NOMO-1 treated with DMSO at 0.1 percent for 48 hours (cell line): ENCODE measurements around the gene SEZ6L.
A peak's percentile ranks its signal among the peaks of the same experiment; 100 is the strongest.

Experiments used
- DNase-seq: peaks from one replicate; lab custom pipeline; 2025; ENCODE audit not compliant: unreplicated experiment; lab: John Stamatoyannopoulos, UW

Gene SEZ6L

GRCh38 chr22:26327306-26327705 is 158.0 kb downstream of the SEZ6L start:
- no peak for DNase-seq

- DNase-seq = no peak
Measured at GRCh38 chr22:26328221-26328620, 159.0 kb downstream of the SEZ6L start.

GRCh38 chr22:26330971-26331625 is 161.8 kb downstream of the SEZ6L start:
- peak; percentile 29 for DNase-seq

GRCh38 chr22:26333088-26333800 is 164.0 kb downstream of the SEZ6L start:
- no peak for DNase-seq

DNA sequence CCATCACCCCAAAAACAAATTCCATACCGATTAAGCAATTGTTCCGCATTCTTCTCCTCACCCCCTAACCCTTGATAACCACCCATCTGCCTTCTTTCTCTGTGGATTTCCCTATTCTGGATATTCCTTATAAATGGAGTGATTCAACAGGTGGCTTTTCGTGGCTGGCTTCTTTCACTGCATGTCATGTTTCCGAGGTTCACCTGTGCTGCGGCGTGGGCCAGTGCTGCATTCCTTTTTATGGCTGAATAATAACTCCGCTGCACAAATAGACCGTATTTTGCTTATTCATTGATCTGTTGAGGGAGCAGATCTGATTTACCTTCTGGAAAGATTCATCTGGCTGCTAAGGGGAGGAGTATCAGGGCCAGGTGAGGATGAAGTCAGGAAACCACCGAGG is 165.0 kb downstream of the SEZ6L start:
- DNase-seq = no peak

GRCh38 chr22:26336773-26337172 is 167.5 kb downstream of the SEZ6L start:
- DNase-seq = no peak

GRCh38 chr22:26339755-26340154 is 170.5 kb downstream of the SEZ6L start:
- no peak for DNase-seq

- DNase-seq = no peak
Measured at GRCh38 chr22:26342745-26343410, 173.6 kb downstream of the SEZ6L start.

- DNase-seq = no peak
Measured at GRCh38 chr22:26345496-26345895, 176.2 kb downstream of the SEZ6L start.

DNA sequence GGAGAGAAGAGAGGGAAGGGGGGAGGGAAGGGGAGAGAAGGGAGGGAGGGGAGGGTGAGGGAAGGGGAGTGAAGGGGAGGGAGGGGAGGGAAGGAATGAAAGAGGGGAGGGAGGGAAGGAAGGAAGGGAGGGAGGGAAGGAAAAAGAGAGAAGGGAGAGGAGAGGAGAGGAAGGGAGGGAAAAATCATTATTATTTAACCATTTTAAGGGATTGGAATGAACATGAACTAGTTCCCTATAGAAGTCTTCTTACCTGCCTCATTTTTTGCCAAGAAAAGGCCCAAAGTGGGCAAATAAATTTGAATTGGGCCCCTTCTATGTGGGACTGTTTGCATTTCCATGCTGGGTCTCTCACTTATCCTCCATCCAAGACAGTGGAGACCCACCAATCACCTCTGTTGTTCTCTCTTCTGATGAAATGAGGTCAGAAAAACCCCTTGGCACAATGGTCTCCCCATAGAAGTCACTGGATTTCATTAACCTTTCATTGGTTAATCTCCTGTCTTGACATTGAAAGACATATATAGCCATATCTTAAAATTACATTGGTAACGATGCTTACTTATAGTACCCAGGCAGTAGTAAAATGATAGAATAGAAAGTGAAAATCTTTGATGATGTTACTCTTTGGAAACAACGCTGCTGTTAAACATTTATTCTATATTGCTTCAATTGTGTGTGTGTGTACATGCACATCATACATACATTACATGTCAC is 179.7 kb downstream of the SEZ6L start:
- no peak for DNase-seq

DNA sequence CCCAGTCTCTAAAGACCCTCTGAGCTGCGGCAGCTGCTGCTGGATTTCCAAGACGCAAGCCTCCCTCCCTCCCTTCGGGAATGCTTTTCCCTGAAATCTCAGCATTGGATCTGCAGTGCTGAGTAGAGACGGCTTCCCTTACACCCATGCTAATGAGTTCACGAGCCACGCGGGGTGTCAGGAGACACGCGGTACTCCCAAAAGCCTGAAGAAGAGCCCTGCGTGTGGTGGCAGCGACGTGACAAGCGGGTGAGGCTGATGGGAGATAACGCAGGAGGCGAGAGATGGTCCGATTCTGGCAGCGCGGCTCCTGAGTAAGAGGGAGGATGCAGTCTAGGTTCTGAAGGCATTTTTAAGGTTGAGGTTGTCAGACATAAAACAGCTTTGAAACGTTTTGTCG is 185.4 kb downstream of the SEZ6L start:
- no peak for DNase-seq

DNA sequence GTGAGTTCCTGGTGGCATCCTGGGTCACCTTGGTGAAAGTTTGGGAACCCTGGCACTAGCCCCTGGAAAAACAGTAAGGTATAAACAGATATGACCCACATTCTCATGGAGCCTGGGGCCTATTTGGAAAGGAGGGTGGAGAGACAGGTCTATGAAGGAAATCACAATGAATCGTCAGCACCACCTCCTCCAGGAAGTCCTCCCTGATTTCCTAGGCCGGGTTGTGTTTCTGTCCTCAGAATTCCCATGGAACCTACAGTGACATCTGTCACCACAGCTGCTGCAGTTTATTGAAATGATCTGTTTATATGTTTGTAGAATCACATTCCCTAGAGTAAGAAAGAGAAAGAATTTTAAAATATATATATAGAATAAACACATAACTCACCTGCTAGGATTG is 188.0 kb downstream of the SEZ6L start:
- no peak for DNase-seq

GRCh38 chr22:26357813-26358212 is 188.6 kb downstream of the SEZ6L start:
- DNase-seq = no peak

- no peak for DNase-seq
Measured at GRCh38 chr22:26359156-26359555, 189.9 kb downstream of the SEZ6L start.

DNA sequence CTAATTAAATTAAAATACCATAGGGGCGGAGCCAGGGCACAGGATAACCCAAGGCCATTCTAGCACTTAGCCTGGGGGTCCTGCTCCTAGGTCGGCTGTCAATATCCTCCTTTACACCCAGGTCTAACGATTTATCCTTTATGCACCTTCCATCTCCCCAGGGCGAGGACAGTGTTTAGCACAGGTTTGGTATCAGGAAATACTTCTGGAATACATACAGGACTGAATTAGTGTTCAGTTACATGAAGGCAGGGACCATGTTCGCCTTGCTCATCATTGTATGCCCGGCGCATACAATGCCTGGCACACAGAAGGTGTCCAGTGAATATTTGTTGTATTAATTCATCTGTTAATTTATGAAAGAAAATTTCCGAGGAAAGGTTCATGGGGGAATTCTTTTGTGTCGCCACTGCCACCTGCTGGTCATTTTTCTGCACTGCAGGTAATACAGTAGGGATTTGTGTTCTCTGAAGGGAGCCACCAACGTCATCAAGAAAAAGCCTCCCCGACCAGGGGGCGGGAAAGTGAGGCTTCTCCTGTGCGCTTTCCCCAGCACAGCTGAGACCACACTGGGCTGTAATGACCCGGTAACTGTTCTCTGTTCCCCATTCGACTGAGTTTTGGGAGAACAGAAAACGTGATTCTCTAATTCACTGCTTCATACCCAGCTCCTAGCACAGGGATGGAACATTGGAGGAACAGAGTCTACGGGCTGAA is 191.1 kb downstream of the SEZ6L start:
- peak; percentile 67 for DNase-seq

DNA sequence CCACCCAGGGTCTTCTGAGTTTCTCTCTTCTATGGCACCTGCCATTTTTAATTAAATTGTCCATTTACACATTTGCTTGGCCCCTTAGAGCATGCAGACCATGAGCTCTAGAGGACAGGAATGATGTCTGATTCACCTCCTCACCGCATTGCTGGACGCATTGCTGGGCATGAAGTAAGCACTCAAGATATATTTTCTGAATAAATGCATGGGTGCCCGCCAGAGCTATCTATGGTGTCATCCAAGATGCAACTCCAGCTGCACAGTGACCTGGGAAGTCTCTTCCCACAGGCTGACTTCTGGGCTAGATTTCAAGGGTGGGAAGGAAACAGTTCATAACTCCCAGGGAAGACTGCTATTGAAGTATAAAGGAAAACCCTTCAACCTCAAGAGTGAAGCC is 193.2 kb downstream of the SEZ6L start:
- DNase-seq = no peak

GRCh38 chr22:26364066-26365015 is 195.1 kb downstream of the SEZ6L start:
- peak; percentile 72 for DNase-seq

- peak; percentile 35 for DNase-seq
Measured at GRCh38 chr22:26367402-26368245, 198.4 kb downstream of the SEZ6L start.

DNA sequence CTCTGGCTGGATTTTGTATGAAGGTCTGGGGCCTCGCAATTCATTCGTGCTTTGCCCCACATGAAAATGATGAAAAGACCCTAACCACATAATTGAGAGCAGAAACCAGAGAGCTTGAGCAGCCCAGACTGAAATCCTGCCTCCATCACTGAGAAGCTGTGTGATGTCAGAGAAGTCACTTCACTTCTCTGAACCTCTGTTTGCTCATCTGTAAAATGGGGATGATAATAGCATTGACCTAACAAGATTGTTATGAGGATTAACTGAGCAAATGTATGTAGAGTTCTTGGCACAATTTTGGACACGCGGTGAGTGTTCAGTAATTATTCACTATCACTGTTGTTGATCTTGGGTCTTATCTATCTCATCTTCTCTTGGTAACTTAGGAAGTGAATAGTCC is 203.6 kb downstream of the SEZ6L start:
- no peak for DNase-seq
